Measurements from ENCODE around the gene LIN28A.
A peak's percentile ranks its signal among the peaks of the same experiment; 100 is the strongest.

LIN28A gene

DNA sequence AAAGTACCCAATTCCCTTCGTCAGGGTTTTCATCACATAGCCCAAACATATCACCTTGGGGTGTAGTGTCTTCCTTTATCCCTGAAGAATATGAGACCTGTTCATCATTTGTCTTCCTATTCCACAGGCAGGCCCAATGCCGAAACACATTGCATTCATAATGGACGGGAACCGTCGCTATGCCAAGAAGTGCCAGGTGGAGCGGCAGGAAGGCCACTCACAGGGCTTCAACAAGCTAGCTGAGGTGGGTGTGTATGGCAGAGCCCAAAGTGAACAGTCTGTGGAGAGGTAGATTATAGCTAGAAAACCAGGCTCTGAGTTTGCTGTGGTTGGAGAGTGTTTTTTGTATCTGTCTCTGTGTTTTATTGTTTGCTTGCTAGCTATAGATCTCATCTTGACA, 27.4 kb downstream of the LIN28A start:
- no peak for DNase-seq

DNA sequence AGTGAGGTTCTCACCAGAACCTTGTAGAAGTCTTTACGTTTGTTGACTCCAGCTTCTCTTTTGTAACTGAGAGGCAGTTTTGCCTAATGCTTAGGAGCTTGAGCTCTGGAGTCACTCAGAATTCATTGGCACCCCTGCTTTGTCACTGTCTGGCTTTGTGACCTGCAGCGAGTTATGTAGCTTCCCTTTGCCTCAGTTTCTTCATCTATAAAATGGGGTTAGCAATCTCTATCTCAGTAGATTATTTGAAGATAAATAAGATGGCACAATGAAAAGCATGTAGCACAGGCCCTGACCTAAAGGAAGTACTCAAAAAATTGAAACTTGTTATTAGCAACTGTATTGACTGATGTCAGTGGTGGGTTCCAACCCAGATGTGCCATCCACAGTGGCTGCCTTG, 29.6 kb downstream of the LIN28A start:
- no peak for DNase-seq

GRCh38 chr1:26449868-26450267, 39.3 kb downstream of the LIN28A start:
- DNase-seq, result no peak

GRCh38 chr1:26450908-26451307, 40.3 kb downstream of the LIN28A start:
- DNase-seq, result no peak

DNA sequence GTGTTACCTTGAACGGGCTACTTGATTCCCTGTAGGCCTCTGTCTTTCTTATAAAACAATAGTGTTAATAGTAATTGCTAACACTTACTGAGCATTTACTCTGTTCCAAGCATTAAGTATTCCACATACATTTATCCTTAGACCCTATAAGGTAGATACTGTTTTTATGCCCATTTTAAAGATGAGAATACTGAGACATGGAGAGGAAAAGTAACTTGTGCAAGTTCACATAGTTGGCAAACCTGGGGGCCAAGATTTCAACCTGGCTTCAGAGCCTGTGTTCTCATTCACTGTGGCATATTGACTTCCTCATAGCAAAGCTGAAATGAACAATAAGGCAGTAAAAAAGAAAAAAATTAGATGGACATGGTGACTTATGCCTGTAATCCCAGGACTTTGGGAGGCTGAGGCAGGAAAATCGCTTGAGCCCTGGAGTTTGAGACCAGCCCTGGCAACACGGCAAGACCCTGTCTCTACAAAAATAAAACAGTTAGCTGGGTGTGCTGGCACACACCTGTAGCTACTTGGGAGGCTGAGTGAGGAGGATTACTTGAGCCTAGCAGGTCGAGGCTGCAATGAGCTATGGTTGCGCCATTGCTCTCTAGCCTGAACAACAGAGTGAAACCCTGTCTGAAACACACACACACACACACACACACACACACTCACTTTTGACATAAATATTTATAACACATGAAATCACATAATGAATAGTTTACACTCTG, 42.0 kb downstream of the LIN28A start:
- DNase-seq, result no peak

- DNase-seq, result no peak
Measured at GRCh38 chr1:26459148-26459547, 48.5 kb downstream of the LIN28A start.

- no peak for DNase-seq
Measured at GRCh38 chr1:26459573-26460031, 49.0 kb downstream of the LIN28A start.

DNA sequence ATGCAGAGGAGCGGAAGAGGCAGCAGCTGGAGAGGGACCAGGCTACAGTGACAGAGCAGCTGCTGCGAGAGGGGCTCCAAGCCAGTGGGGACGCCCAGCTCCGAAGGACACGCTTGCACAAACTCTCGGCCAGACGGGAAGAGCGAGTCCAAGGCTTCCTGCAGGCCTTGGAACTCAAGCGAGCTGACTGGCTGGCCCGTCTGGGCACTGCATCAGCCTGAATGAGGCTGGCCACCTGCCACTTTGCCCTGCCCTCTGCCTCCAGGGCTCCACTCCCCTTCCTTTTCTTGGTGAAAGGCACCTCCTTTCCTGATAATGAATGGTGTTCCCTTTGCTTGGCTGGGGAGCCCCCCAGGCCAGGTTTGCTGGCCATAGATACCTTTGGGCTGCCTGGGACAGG, 58.3 kb downstream of the LIN28A start:
- no peak for DNase-seq

- no peak for DNase-seq
Measured at GRCh38 chr1:26469558-26469957, 58.9 kb downstream of the LIN28A start.

DNA sequence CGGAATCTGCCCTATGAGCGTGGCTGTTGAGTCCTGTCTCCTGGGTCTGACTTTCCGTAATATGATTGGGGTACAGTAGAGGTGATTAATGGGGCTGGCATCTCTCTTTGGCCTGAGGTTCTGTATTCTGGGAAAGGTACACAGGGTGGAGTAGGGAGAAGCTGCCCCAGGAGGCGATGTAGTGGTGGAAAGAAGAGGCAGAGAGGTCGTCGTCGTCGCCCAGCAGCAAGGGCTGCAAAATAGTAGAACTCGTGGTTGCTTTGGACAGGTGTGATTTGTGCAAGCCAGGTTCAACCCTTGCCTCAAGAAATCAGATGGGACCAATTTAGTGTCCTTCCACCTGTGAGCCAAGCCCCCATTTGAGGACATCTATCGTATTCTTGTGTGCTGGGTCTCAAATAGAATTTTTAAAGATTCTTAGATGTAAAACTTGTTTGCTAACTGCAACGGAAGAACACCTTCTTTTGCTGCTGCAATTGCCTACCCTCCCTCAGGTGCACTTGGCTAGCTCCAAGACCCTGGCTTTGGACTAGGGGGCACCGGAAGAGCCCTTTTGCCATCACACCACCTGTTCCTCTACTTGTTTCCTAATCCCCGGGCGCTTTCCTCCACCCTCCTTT, 60.4 kb downstream of the LIN28A start:
- no peak for DNase-seq

GRCh38 chr1:26471498-26472319, 61.1 kb downstream of the LIN28A start:
- peak; percentile 49 to 51 for DNase-seq

- peak; percentile 93 to 94 for DNase-seq
Measured at GRCh38 chr1:26472320-26472900, 61.8 kb downstream of the LIN28A start, which contains the start of gene HMGN2. HMGN2 (plus strand) TSS chr1:26472440; CDS start chr1:26472613, 173 bp downstream.

- peak; percentile 95 for DNase-seq
Measured at GRCh38 chr1:26472901-26473845, 62.6 kb downstream of the LIN28A start.

GRCh38 chr1:26474818-26475217, 64.2 kb downstream of the LIN28A start:
- no peak for DNase-seq

DNA sequence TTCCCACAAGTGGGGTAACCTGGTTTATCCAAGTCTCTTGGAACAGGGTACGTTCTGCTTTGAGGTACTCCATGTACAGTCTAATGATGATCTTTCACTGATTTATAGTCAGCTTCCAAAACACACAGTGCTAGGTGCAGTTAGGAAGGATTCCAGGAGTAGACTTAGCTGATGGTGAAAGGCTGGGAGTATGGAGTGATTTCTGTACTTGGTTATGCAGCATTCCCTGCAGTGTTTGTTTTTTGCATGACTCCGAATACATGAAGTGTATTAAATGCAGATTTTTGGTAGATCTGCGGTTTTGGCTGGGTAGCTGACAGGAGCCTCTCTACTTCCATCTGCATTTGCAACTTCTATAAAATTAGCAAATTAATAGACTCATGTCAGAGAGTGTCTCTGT, 65.4 kb downstream of the LIN28A start:
- DNase-seq, result no peak

- DNase-seq, result no peak
Measured at GRCh38 chr1:26476958-26477357, 66.3 kb downstream of the LIN28A start.

GRCh38 chr1:26477446-26478152, 67.0 kb downstream of the LIN28A start:
- no peak for DNase-seq

- DNase-seq, result no peak
Measured at GRCh38 chr1:26478159-26478558, 67.5 kb downstream of the LIN28A start.

DNA sequence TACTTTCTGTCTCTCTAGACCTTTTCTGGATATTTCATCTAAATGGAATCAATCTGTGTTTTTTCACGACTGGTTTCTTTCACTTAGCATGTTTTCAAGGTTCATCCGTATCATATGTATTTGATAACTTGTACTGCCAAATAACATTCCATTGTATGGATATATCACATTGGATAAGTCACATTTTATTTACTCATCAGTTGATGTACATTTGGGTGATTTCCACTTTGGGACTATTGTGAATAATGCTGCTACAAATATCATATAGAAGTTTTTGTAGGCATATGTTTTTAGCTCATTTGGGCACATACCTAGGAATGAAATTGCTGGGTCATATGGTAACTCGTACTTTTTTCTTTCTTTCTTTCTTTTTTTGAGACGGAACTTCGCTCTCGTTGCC, 68.4 kb downstream of the LIN28A start:
- DNase-seq, result no peak

Measured in activated CD4-positive, alpha-beta T cell treated with anti-CD3 and anti-CD28 coated beads, Interleukin-2, amount 50 U/mL, for 48 hours (primary cell).